Loucy (cell line): Measurements from ENCODE around the gene CDC37.

Experiments used
- EZH2phosphoT487 ChIP-seq: fragments of 200-600 bp; IDR thresholded peaks from 2 replicates; pipeline ENCODE4 v1.6.1; 2018; ENCODE audit warnings: antibody characterized with exemption, mild to moderate bottlenecking, moderate library complexity, borderline replicate concordance
- TF ChIP-seq, protein P1 (sequence below): fragments of 200-600 bp; sonication (generic); conservative IDR thresholded peaks from 2 replicates; pipeline ENCODE4 v1.5.1; 2014; ENCODE audit warnings: mild to moderate bottlenecking, antibody characterized with exemption, low read length

DNA sequence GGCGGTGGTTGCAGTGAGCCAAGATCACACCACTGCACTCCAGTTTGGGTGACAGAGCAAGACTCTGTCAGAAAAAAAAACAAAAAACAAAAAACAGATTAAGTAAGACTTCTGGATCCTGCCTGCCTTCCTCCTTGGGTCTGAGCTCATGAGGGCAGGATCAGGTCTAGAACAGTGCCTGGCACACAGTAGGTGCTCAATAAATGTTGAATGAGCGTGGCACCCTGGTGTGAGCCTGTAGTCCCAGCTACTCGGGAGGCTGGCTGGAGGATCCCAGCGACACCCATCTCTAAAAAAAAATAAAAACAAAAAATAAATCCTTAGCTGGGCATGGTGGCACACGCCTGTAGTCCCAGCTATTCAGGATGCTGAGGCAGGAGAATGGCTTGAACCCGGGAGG lies 2.8 kb upstream of the CDC37 start:
- TF ChIP-seq EZH2phosphoT487, result no peak
- TF ChIP-seq, protein P1, sequence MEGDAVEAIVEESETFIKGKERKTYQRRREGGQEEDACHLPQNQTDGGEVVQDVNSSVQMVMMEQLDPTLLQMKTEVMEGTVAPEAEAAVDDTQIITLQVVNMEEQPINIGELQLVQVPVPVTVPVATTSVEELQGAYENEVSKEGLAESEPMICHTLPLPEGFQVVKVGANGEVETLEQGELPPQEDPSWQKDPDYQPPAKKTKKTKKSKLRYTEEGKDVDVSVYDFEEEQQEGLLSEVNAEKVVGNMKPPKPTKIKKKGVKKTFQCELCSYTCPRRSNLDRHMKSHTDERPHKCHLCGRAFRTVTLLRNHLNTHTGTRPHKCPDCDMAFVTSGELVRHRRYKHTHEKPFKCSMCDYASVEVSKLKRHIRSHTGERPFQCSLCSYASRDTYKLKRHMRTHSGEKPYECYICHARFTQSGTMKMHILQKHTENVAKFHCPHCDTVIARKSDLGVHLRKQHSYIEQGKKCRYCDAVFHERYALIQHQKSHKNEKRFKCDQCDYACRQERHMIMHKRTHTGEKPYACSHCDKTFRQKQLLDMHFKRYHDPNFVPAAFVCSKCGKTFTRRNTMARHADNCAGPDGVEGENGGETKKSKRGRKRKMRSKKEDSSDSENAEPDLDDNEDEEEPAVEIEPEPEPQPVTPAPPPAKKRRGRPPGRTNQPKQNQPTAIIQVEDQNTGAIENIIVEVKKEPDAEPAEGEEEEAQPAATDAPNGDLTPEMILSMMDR, result no peak
